ENCODE results near the gene NPAS3.

Gene NPAS3

DNA sequence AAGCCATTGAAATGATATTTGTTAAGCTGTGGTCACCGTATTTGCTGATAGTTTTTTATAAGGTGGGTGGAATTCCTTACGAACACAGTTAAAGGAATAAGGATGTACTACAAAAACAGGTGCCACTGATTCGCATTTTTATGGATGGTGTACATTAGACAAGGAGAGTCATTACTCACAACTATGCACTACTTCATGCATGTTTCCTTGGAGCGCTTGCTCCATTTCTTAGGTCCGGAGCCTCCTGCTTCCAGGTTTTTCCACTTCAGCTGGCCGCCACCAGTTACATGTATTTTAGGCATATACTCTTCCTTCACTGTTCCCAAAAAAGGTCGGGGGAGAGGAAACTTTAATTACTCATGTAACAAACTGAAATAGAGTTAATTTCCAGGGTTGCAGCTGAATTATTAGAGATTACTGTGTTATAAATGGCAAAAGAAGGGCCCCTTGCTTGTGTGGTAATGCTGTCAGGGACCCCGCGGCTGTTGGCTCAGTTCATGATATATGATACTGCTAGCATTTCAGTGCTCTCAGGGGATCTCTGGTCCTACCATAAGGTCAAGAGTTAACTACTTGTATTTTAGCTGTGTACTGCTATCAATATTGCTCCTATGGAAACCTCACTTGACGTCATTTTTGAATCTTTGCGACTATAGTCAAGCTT lies 454.7 kb downstream of the NPAS3 start:
- DNase-seq: no peak

DNA sequence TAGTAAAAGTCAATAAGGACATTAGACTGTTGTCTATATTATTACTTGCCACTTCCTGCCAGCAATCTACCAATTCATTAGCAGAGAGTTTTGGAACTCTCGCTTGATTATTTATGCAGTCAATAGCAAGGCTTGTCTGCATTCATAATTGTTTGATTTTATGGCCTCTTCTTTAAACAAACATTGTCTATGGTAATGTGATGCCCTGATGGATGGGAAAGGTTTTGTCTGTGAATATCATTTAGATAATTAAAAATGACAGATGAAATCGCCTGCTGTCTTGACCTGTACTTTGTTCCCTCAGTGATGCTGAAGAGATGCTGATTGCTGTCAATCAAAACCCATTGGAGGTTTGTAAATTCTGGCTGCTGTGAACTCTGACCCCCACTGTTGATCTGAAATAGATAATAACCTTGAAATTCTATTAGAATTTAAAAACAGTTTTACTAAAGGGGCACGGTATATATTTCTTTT lies 455.3 kb downstream of the NPAS3 start:
- no peak for DNase-seq

DNA sequence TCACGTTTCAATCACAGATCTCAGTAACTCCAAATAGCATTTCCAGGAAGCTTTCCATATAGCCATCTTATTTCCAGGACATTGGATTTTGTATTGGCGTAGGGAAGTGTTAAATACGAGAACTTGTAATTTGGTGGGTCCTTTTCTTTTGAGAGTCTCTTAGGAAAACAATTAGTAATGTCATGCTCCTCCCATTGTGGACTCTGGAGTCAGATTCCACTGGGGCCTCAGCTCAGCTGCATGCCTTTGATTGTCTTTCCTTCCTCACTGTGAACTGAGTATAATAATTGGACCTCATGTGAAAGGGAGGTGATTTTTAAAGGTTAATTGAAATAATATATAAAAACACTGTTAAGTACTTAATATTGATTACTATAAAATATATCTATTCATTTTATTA lies 462.6 kb downstream of the NPAS3 start:
- no peak for DNase-seq

DNA sequence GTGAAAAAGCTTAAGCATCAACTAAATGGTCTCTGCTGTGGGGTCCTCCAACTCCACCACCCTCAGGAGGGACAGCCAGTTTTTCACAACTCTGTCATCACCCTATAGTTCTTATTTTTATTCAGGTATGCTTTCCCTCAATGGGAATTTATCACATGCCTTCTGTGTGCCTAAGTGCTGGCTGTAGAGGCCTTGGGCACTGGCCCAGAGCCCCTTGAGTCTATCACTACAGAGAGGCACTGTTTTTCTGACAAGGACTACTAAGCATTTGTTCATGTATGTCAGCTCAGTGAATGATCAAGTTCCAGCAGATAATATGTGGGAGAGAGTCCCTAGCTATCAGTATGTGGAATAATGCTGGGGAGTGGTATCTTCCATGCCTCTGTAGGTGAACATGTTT lies 463.9 kb downstream of the NPAS3 start:
- DNase-seq: no peak

DNA sequence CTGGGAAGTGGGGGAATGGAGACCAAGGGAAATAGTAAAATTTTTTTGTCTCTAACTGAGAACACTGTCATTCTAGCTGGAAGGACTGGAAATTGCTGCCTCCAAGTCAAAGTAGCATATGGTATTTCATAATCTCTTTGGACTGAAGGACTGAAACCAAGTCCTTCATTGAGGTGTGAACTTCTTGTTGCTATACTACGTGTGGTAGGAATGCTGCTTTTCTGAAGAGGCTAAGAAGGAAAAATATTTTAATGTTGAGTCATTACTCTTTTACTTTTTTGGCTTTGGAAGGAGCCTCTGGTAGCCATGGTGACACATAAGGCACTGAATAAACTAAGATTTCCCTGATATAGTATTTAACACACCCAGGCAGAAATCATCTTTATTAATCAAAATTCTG lies 465.4 kb downstream of the NPAS3 start:
- no peak for DNase-seq

DNA sequence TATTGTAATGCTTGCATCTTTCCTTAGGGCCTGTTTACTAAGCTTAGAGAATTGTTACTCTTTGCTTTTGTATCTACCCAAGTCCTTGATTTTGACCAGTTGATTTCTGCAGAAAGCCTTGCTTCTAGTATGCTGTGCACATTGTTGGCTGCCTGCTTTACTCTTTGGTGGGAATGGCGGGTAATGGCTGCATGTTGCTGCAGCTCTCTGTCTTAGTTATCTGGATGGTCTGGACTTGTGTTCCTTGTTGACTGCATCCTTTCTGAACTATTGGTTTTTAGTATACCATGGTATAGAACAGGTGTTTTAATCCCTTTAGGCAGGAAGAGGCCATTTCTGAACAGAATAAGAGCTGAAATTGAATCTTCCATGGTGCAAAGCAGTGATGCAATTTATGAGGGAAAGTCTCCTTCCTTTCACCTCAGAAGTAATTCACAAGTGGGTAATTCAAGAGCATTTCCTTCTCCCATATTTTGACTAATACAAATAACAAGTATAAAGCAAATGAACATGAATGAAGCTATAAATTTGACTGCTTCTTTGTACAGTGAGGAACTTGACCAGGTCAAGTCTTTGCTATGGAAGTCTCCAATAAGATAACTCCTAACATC lies 466.4 kb downstream of the NPAS3 start:
- DNase-seq: no peak

DNA sequence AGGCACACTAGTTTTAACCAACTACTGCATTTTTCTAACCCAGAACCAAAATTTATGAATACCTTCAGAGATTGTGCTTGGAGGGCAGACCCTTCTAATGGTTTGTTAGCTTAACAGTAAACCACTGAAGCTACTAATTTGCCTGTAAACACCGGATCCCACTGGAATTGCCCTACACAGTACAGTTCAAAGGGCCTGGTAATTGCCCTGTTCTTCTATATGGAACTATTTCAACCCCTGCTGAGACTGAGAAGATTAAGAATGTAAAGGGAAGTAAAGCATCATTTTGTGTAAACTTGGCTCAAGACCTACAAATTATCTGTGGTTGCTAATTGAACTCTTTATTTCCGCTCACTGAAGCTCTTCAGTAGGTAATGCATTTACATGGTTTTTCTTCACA lies 468.1 kb downstream of the NPAS3 start:
- no peak for DNase-seq

DNA sequence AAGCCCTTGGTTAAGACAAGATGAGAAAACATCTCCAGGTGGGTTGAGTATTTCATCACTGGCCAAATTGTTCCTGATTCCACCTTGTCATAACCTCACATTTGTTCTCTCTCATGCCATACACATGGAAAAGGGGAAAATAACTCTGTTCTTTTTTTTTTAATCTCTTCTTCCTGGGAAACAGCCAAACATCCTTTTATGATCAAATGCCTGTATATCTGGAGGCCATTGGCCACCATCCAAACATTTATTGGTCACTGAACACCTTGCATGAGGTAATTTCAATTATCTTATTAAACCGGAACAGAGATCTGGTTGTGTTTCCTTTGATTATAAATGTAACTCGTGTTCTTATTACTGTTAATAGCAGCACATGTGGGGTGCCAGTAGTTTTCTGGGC lies 469.6 kb downstream of the NPAS3 start:
- no peak for DNase-seq

DNA sequence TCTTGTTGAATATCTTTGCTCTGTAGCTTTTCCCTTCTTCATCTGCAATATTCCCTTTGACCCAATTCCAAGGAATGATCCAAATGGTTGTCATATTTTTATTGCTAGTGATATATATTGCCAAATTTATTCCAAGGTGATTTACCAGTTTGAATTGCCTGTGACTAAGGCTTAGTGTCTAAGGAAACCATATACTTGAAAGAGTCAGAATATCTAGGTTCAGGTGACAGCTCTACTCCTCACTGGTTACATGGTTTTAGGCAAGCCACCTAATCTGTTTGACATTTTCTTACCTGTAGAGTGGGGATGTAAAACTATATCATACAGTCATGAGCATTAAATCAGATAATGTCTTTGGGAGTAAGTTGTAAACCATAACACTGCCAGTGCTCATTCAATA lies 473.8 kb downstream of the NPAS3 start:
- no peak for DNase-seq

DNA sequence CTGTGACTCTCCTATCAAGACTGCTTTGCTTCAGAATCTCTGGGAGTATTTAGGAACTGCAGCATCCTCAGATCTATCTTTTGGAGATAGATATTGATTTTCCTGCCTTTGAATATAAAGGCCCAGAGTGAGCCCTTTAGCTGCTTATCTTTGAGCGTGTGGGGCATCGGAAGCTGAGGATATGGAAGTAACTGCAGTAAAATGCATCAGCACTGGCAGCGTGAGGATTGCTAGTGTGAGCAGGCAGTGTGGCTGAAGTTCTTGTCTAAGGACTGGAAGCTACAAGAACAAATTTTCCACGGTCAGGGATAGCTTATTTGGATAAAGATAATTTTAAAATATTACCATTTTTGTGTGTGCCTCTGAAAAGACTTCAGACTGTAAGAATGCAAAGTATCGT lies 474.7 kb downstream of the NPAS3 start:
- no peak for DNase-seq

DNA sequence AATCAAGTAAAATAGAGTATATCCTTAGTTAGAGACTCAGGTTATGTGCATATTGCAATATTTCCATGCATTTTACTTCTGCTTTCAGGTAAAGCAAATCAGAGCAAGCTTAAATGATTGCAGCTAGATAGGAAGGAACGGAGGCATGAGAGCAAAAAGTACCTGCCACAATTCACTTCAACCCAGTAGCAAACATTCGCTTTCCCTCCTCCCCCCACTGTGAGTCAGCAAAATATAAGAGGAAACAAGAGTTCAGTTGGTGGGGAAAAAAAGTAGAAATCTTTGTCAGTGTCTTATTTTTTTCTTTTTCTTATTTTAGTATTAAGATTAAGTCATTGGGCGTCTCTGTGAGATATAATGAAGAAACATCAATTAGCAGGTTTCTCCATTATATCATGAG lies 475.4 kb downstream of the NPAS3 start:
- no peak for DNase-seq

DNA sequence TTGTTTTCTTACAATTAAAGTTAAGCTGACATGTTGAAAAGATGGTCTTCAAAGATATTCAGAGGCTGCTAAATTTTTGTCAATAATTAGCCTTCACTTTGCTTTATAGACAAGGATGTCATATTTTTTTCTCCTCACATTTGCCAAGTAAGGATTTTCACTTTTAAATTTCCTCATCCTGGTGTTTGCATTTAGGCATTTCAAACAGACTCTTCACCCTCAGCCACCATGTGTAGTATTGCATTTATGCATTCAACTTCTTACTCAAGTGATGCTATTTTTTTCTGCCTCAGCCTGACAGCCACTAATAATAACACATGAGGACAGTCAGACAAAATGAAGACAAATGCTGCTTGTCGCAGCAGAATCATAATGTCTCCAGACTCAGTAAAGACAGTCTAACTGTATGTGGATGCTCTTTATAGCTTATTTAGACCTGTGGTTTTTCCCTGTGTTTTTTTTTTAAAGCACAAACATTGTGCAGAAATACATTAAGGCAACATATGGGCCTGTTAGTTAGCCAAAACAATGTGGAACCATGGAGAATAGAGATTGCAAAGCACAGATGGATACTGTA lies 481.5 kb downstream of the NPAS3 start:
- no peak for DNase-seq

DNA sequence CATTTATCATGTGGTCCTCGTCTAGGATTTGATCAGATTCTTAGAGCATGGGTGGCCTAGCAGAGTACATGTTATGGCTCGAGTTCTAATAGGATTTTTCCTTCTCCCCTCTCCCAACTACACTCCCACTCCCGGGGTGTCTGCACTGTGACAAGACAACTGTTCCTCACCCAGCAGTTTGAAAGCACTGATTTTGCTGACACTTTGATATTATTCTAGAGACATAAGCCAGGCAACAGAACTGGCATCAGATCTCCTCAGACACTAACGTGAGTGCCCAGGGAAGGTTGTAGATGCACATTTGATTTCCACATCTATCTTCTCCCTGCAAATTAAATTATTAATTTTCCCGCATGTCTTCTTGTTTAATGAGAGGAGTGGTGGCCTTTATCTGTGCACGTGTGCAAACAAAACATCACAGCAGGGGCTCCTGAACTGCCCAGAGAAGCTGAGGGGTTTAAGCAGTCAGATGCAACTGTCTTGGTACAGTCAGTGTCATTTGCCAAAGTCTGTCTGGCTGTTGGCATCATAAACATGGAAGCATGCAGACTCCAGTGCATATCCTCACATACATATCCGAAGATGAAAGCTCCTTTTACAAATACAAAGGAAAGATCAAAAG lies 491.8 kb downstream of the NPAS3 start:
- no peak for DNase-seq

DNA sequence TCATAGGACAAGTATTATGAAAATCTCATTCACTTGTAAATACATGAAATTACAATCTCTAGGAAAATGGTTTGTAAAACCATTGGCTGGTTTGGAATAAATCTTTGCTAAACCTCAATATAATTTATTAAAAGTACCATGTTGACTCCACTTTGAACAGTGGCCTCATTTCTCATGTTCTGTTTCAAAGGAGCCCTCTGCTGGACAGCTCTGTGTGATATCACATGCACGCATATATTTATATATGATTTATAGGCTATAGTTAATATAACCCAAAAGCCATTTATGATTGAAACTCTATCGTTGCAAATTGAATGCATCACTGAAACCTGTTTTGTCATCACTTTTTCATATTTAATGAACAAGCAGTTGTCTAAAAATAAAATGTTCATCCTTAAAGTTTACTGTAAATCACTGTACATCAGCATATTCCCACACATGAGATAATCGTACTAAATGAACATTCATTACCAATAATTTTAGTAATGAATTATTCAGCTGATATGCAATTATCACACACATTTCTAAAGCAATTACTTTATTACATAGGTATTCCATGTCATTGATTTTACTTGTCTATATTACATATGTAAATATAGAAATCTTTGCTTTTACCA lies 493.8 kb downstream of the NPAS3 start:
- DNase-seq: no peak

DNA sequence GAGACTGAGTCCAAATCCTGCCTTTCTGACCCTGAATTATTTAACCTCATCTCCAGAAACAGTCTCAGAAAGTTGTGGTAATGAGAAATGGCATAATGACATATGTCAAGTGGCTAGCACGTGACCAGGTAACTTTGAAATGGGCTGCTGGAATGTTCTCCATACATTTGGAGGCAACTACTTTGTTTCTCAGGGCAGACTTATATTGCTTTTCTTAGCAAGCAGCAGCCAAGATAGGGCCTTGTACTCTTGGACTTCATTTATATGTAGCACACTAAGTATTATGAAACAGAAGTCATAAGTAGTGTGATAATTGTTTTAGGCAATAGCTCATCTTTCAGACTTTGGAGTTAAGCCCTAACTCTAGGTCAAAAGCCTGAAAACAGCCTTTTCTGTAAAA lies 494.7 kb downstream of the NPAS3 start:
- no peak for DNase-seq

DNA sequence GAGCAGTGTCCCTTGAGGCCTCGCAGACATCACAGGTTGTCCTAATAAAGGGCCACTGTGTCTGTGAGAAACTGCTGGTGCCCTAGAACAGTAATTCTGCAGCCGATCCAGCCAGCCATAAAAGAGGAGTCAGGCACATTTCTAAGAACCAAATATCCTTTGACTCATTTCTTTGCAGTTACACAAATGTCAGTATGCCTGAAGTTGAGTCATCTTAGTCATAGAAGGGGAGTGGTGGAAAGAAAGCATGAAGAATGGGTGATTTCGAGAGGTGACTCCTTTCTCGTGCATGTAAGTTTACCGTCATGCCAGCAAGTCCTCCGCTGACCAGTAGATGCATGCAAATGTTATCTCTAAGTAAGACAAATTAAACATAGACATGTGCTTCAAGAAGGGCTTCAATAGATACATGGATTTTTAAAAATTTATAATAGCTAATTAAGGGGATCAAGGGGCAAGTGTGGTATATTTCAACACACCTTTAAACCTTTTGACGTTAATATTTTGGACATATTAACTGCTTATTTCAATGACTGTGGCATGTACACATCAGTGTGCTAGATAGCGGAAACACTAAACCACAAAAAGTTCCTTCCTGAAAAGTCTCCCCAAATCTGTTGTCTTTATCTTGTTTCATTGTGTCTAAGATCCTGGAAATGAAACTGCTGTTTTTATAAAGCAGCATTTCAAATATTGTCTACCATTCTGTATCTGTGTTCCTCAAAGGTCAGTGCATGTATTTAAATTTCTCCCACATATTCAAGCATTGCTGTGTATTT lies 497.4 kb downstream of the NPAS3 start:
- DNase-seq: no peak

DNA sequence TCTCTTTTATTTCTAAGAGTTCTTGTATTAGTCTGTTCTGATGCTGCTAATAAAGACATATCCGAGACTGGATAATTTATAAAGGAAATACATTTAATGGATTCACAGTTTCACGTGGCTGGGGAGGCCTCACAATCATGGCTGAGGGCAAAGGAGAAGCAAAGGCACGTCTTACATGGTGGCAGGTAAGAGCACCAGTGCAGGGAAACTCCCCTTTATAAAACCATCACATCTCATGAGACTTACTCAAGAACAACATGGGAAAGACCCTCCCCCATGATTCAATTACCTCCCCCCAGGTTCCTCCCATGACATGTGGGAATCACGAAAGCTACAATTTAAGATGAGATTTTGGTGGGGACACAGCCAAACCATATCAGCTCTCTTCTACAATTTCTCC lies 503.0 kb downstream of the NPAS3 start:
- no peak for DNase-seq

DNA sequence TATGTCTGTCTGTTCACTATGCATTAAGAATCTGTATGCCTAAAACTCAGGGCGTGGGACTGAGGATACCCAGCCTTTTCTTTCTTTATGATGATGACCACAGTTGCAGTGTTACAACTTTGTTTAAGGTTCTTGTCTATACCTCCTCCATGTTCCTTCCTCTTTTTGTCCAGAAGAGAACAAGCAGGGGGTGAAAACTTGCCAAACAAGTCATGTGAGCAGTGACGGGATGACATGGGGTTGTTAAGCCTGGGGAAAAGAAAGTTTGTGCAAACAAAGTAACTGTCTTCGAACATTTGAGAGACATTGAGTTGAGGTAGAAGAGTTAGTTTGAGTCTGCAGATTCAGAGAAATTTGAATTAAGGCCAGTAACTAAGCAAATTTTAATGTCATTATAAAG lies 505.5 kb downstream of the NPAS3 start:
- DNase-seq: no peak

DNA sequence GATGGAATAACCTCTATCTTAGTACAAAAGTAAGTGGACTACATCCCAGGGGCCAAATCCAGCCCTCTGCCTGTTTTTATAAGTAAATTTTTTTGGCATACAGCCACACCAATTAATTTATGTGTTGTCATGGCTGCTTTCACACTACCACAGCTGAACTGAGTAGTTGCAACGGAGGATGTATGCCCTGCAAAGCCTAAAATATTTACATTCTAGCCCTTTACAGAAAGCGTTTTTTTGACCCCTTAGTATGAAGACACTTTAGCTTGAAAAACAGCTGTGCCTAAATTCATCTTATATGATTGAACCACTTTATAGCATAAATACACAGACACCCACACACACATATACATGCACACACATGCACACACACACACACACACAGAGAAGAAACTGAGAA lies 510.6 kb downstream of the NPAS3 start:
- no peak for DNase-seq

DNA sequence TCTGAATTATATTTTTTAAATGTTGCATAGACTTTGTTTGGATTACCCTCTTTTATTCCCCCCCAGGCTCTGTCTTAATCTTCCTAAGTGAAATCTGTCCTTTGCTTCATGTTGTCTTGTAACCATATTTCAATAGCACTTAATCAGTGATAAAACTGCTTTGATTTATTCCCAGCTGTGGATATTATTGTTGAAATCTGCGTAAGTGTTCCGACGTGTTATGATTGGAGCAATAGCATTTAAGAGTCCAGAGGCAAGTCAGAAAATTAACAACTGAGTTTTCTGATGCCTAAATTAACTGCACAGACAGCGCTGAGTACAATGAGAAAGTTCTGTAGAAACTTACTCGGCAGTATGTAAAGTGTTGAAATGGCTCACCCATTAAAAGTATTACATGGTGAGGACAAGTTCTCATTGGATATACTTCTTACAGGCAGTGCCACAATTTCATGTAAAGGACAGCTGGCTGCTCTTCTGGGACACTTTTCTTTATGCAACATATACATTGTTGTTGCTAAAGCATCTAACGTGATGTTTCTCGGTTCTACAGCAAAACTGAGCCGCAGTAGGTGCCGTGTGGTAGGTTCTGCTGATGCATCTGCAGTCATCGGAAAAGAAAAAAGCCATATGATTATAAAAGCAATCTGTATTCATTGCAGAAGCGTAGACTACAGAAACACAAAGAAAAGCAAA lies 511.2 kb downstream of the NPAS3 start:
- DNase-seq: no peak

DNA sequence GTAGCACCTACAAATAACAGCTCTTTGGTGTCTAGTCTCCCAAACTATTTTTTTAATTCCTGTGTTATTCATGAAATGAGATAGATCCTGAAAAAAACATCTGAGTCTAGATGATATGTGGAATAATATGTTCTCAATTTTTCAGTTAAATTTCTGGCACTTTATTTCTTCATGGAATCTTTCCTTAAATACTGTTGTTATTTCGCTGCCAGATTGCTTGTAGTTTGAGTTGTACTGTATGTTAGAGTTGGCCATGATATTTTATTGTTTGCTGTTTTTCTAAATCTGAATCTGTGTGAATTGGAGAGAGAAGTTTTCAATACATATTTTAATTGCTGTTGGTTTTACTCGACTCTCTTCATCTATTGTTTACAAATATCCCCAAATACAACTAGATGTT lies 511.7 kb downstream of the NPAS3 start:
- DNase-seq: no peak

DNA sequence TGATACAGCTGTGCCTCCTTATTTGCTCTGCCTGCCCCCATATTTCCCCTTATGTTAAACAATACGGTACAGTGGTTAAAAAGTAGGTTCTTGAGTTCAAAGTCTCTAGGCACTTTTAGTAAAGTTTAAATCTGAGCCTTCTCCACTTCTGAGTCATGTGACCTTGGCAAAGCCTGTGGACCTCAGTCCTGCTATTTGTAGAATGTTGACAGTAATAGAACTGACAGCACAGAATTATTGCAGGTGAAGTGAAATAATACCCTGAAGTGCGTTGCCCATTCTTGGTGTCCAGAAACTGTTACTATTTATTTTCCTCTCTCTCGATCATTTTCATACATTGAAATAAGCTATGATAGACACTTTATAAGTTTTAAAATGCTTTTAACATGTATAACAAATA lies 512.5 kb downstream of the NPAS3 start:
- no peak for DNase-seq
